GM18951 (cell line): ENCODE results near the gene CATSPERZ.

Experiments
- POLR2A ChIP-seq: IDR thresholded peaks from 4 replicates; pipeline ENCODE4 v1.6.1; 2011; ENCODE audit warnings: mild to moderate bottlenecking; ENCODE audit not compliant: insufficient read length, insufficient read depth; ENCODE audit errors: extremely low read depth
- in situ Hi-C: fragments of 300-500 bp; cut with MboI; formaldehyde crosslinking; loops from one replicate; pipeline ENCODE4 v1.12.0; 2022; ENCODE audit warnings: low sequenced_read_pairs, mixed read lengths, inconsistent platforms; ENCODE audit not compliant: unreplicated experiment

CATSPERZ gene, protein sequence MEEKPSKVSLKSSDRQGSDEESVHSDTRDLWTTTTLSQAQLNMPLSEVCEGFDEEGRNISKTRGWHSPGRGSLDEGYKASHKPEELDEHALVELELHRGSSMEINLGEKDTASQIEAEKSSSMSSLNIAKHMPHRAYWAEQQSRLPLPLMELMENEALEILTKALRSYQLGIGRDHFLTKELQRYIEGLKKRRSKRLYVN

DNA sequence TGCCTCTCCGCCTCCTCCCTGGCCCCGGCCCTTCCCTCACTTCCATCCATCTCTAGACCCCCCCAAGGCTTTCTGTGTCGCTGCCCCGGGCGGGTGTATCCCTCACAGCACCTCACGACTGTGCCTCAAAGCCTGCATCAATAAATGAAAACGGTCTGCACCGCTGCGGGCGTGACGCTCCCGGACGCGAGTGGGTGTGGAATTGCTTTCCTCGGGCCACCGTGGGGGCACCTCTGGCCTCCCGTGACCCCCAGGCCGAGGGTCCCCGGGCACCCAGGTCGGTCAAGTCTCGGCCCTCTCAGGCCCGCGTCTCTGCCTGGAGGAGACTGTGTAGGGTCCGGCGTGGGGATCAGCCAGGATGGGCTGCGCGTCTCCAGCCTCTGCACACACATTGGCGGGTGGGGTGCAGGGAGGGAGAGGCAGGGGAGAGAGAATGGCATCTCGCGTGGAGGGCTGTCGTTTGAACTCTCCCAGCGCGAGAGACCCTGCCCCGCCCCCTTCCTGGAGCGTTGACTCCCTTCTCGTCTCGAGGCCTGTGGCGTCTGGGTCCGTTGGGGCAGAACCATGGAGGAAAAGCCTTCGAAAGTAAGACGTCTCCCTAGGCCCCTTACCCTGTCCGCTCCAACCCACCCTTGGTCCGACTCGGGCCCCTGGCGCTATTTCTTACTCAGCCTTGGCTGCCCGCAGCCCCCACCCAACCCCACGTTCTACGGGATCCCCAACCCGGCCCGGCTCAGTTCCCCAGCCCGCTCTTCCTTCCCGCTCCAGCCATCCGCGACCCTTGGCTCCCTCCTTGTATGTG, at the start of gene CATSPERZ:
Gene CATSPERZ (plus strand): TSS at position 512 of the 802 bp plus-strand sequence. CDS start 53 bp downstream, at position 565.
- in situ Hi-C loops = loop anchor here (5.0 kb wide), 1 partner anchor 98 kb away; no protein-coding TSS in a partner anchor
- TF ChIP-seq POLR2A = no peak

DNA sequence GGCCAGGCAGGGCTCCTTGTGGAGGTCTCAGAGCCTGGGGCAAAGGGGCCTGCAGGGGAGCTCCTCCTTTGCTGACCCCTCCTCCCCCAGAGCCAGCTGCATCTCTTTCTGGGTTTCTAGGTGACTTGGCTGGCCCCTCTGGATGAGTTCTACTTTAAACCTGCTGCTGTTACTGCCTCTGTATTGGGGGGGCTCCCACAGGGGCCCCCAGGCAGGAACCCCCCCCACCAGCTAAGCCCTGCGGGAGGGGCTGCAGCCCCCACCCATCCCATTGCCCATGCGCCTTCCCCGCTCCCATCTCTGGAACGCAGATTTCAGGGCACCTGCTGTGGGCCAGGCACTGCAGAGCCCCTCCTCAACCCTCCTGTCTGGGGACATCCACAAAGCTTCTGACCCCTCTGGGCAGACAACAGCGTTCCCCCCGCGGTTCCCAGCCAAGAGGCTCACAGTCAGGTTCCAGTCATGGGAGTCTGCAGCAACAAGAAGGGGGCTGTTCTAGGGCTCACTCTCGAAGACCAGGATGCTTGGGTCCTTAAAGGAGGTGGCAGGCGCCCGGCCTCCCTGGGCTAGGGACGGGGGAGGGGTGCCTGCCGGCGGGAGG, 49.6 kb upstream of the CATSPERZ start:
- in situ Hi-C loops = no loop called here
- TF ChIP-seq POLR2A = no peak

DNA sequence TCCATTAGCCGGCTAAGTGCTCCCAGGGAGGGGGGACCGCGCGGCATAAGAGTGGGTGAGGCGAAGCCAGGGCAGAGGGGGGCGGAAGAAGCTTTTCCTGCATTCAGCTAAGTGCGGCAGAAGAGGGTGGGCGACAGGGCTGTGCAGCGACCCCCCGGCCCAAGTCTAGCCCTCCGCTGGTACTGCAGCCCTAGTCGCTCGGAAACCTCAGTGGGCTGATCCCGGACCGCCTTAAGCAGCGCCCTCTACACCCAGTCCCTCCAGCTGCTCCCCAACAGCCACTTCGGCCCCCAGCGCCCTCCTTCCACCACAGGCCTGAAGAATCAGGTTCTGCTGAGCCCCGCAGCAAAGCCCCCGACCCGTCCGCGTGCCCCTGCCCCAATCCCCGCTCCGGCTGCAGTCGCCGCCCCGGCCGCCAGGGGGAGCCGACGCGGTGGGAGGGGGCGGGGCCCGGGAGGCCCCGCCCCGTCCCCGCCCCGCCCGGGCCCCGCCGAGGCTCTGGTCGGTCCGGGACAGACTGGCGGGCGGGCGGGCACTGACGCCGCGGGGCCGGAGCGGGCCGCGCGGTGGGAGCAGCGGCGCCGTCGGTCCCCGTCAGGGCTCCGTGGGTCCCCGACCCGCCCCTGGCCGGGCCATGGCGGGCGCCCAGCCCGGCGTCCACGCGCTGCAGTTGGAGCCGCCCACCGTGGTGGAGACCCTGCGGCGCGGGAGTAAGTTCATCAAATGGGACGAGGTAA, 49.0 kb upstream of the CATSPERZ start, which contains the start of gene PLCB3:
Gene PLCB3 (plus strand): TSS at position 515 of the 737 bp plus-strand sequence. CDS start 120 bp downstream, at position 635.
- in situ Hi-C loops = no loop called here

DNA sequence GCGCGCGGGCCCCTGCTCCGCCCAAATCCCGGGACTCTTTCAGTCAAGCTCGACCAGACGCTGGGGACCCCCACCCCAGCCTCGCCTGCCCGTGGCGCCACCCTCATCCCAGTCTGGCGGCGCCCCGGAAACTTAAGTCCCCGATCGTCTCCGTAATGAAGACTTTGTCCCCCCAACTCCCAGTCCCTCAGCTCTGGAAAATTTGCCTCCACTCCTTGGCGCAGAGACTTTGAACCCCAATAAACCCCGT, 48.5 kb upstream of the CATSPERZ start:
- no peak for TF ChIP-seq POLR2A
- in situ Hi-C loops = no loop called here

More for the DNA sequence above, 49.0 kb upstream of the CATSPERZ start, which contains the start of gene PLCB3:
- TF ChIP-seq POLR2A = peak; percentile 73

DNA sequence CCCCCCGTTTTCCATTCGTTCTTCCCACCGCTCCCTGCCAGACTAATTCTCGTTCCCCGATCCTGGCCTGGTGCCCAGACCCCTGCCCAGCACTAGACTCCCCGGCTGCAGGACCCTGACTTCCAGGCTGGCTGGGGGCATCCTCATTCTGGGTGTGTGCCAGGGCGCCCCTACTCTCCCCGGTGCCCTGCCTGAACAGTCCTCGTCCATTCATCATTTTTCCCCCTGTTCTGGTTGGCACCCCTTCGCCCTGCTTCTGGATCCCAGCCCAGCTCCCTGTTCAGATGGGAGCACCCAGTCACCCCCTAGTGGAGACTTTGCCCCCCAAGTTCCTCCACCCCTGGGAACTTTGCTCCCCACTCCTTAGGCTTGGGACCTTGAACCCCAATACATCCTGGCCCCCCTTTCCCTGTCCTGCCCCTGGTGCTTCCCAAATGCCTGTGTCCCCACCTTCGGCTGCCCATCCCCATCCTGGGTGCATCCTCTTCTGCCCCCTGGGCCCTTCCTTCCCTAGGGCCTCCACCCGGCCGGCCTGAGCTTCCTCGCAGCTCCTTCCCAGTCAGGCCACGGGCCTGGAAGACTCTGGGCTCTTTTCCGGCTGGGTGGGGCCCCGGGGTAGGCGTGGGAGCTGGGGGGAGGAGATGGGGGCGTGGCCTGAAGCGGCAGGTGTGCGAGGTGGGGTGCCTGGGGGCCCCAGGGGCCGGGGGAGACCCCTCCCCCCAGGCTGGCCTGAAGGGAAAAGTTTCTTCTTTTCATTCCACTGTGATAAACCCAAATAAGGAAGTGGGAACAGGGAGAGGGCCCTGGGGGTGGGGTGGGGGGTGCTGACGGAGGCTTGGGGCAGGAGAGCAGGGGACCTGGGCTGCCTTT, 47.9 kb upstream of the CATSPERZ start:
- in situ Hi-C loops = no loop called here
- TF ChIP-seq POLR2A = peak; percentile 26

DNA sequence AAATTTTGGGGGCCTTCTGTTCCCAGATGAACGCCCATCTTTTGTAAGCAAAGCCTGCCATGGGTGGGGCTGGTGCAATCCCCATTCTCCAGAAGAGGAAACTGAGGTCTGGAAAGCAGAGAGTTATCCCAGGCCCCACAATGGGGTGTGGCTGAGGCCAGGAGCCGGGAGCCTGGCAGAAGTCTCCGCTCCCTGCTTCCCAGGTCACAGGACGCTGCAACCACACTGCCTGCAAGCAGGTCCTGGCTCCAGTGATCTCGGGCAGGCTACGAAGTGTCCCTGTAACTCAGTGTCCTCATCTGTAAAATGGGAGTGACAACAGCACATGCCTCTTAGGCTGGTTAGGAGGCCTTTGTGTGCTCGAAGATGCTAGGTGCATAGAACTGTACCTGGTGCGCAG, 47.1 kb upstream of the CATSPERZ start:
- TF ChIP-seq POLR2A = no peak
- in situ Hi-C loops = no loop called here

DNA sequence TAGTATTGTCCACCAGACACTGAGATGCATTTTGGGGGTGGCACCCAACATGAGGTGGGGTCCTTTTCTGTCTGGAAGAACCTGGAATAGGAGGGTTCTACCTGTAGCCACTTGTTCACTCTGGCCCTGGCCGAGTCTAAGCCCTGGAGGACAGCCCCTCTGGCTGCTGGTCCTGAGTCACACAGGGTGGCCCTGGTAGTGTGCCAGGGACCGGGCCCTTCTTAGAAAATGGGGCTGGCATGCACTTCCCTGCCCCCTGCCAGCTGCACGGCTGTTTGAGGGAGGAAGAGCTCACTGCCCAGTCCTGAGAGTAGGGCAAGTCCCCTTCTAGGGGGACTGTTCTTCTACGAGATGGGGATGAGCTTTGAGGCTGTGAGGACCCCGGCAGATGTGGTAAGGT, 46.7 kb upstream of the CATSPERZ start:
- no peak for TF ChIP-seq POLR2A
- in situ Hi-C loops = no loop called here

DNA sequence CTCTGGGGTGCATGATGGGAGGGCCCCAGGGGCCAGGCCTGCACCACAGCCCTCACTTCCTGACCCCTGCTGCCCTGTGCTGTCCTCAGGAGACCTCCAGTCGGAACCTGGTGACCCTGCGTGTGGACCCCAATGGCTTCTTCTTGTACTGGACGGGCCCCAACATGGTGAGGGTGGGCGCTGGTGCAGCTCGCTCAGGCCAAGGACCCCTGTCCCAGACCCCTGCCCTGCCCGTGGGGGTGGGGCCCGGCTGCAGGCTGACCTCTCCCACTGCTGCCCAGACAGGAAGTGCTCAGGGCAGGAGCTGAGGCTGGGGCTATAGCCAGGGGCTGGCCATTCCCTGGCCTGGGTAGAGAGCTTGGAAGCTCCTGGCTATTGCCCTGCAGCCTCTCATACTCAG, 45.8 kb upstream of the CATSPERZ start:
- no peak for TF ChIP-seq POLR2A
- in situ Hi-C loops = no loop called here

DNA sequence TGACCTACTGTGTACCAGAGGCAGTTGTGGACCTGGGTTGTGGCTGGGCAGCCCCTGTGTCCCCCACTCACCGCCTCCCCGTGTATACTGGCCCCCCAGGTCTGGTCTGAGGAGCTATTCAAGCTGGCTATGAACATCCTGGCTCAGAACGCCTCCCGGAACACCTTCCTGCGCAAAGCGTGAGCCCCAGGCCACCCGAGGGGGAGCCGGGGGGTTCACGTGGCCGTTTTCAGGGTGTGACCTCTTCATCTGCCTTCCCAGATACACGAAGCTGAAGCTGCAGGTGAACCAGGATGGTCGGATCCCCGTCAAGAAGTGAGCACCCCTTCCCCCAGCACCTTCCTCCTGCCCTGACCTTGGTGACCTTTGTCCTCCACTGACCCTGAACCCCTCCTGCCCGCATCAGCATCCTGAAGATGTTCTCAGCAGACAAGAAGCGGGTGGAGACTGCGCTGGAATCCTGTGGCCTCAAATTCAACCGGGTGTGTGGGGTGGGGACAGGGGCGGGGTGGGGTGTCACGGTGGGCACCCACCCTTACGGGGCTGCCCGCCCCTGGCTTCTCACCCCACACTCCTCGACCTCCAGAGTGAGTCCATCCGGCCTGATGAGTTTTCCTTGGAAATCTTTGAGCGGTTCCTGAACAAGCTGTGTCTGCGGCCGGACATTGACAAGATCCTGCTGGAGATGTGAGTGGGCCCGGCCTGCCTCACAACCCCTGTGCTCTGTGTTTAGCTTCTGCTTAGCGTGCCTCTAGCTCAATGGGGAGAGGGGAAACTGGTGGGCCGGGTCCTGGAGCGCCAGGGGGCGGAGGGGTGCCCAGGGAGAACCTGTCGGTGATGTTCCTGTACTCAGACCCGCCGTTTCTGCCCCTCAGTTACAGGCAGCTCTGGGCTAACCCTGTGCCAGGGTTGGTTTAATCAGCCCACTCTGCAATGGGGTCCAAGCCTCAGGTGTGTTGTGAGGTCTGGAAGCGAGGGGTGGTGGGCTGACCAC, 44.7 kb upstream of the CATSPERZ start:
- TF ChIP-seq POLR2A = no peak
- in situ Hi-C loops = no loop called here

DNA sequence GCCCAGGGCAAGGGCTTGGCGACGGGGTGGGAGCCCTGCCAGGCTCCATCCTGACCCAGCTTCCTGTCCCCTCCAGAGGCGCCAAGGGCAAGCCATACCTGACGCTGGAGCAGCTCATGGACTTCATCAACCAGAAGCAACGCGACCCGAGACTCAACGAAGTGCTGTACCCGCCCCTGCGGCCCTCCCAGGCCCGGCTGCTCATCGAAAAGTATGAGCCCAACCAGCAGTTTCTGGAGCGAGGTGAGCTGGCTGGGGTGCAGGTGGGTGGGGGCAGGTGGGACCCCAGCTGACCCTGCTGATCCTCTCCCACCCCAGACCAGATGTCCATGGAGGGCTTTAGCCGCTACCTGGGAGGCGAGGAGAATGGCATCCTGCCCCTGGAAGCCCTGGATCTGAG, 43.9 kb upstream of the CATSPERZ start:
- in situ Hi-C loops = no loop called here
- TF ChIP-seq POLR2A = no peak

DNA sequence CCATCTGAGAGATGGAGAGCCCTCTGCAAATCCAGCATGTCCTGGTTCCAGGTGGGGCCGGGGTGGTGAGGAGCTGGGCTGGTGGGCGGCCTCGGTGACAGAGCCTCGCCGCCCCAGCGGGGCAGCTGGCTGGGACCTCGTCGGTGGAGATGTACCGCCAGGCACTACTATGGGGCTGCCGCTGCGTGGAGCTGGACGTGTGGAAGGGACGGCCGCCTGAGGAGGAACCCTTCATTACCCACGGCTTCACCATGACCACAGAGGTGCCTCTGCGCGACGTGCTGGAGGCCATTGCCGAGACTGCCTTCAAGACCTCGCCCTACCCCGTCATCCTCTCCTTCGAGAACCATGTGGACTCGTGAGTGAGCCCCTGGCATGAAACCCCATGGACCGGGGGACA, 41.8 kb upstream of the CATSPERZ start:
- in situ Hi-C loops = no loop called here
- TF ChIP-seq POLR2A = no peak

DNA sequence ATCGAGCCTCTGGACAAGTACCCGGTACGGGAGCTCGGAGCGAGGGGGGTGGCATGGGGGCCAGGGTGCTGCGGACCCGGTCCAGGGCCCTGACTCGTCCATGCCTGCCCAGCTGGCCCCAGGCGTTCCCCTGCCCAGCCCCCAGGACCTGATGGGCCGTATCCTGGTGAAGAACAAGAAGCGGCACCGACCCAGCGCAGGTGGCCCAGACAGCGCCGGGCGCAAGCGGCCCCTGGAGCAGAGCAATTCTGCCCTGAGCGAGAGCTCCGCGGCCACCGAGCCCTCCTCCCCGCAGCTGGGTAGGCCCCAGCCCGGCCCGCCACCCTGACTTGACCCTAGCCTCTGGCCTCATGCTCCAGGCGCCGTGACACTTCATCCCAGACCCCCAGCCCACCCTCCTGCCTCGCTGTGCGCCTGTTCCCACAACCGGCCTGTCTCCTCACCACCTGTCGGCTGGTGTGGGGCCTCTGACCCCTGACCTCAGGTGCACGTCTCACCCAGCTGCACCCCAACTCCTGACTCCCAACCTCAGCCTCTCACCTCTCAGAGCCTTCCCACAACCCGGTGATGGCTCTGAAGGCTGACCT, 41.1 kb upstream of the CATSPERZ start:
- TF ChIP-seq POLR2A = no peak
- in situ Hi-C loops = no loop called here
